Upper lobe of left lung (tissue), 6 donors: ENCODE measurements around the gene FAM240A. TPM values are rescaled to one million over a fixed set of nuclear protein-coding genes. Genes with fewer than 3 reads are reported as not detected.

Source experiments
- ATAC-seq, 2 donors: fragments of 200-7000 bp; cut with Tn5 transposase; one replicate each; pipeline ENCODE4 v1.9.1; 2022; ENCODE audit warnings: mild to moderate bottlenecking in 2 of 2, moderate library complexity in 2 of 2; ENCODE audit not compliant: low FRiP score in 2 of 2
- DNase-seq, 2 donors: peaks; one replicate each; pipeline ENCODE4 v3.0.0-alpha.2; 2019 to 2020
- H3K27ac ChIP-seq, 4 donors: fragments of 200-600 bp; sonication (generic); one replicate each; pipeline ENCODE4 v1.5.1; 2016 to 2019
- H3K27me3 ChIP-seq, 4 donors: fragments of 200-600 bp; sonication (generic); one replicate each; pipeline ENCODE4 v1.5.1; 2017 to 2019
- H3K36me3 ChIP-seq, 4 donors: fragments of 200-600 bp; sonication (generic); one replicate each; pipeline ENCODE4 v1.5.1; 2016 to 2019
- H3K4me1 ChIP-seq, 4 donors: fragments of 200-600 bp; sonication (generic); one replicate each; pipeline ENCODE4 v1.5.1; 2018 to 2019
- H3K4me3 ChIP-seq, 4 donors: fragments of 200-600 bp; sonication (generic); one replicate each; pipeline ENCODE4 v1.5.1; 2017 to 2019; ENCODE audit warnings: mild to moderate bottlenecking in 2 of 4, moderate library complexity in 1 of 4
- H3K9me3 ChIP-seq, 4 donors: fragments of 200-600 bp; sonication (generic); one replicate each; pipeline ENCODE4 v1.5.1; 2018 to 2019
- EP300 ChIP-seq, 4 donors: sonication (generic); formaldehyde crosslinking; IDR thresholded peaks; one replicate each; pipeline ENCODE4 v1.5.1; 2017; ENCODE audit warnings: antibody characterized with exemption in 4 of 4, control low read depth in 2 of 4
- POLR2A ChIP-seq, 4 donors: fragments of 450-650 bp; IDR thresholded peaks; one replicate each; pipeline ENCODE4 v1.5.1; 2016 to 2017; ENCODE audit warnings: antibody characterized with exemption in 4 of 4, mild to moderate bottlenecking in 2 of 4
- POLR2AphosphoS5 ChIP-seq, 2 donors: sonication (generic); formaldehyde crosslinking; IDR thresholded peaks; one replicate each; pipeline ENCODE4 v1.5.1; 2017; ENCODE audit warnings: antibody characterized with exemption in 2 of 2
- WGBS, 2 donors: methylation state at CpG; one replicate each; pipeline ENCODE4 v1.1.5; 2017 to 2018; 5-methylcytosine and 5-hydroxymethylcytosine counted together
- total RNA-seq, 6 donors: library from RNA; depleted of rRNA in 4 of 6; stranded (reverse); fragments of >200 nt in 4 of 6; gene quantifications; one replicate each; pipeline versions ENCODE4 v1.1.0 to v1.2.1, GENCODE V29; 2016 to 2021
- TF ChIP-seq, protein P1 (sequence below), 6 experiments: fragments of 450-650 bp in 4 of 6; fragments of 200-600 bp in 2 of 6; sonication (generic) in 2 of 6; IDR thresholded peaks; one replicate each; pipeline ENCODE4 v1.5.1; 2016 to 2019; ENCODE audit warnings: antibody characterized with exemption in 6 of 6
- donor health status: DM: no; HTN: no; CAD: no; lungs with moderate emphysema.
- donor health status: DM: no; HTN: yes; CAD: no; lungs with severe emphysema.

FAM240A gene
- total RNA-seq, 6 donors from 2014 or later, result not detected

DNA sequence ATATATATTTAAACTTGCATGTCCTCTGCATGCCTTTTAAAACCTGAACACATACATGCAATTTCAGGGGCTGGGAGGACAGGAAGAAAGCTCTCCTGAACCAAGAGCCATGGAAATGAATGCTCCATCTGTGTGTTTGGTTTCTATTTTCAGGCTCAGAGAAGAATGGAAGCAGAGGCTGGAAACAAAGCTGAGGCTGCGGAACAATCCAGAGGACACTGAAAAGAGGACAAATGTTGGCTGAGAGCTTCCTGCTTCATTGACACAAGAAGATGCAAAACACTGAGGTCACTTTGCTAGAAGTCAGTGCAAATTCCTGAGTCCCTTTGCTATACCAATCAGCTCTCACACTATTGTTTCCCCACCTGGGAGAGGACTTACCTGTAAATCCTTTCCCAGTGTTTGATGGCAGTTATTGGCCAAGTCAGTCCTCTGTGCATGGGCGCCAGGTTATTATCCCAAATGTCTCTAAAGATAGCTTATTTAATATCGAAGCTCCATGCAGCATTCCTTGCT, 12.7 kb downstream of the FAM240A start:
- ATAC-seq (no peak), DNase-seq (no peak)
- peaks cover 7 to 11% (median 8%) of the 10 kb centered on the region in 4 donors for H3K4me1 ChIP-seq
- H3K36me3 ChIP-seq, result no peaks in the 10 kb centered on the region
- no peak overlapping the region for H3K4me3 ChIP-seq
- H3K27ac ChIP-seq, result no peak overlapping the region
- WGBS, 2 donors, result 89 to 93% methylated on average over 3 of the region's 3 CpGs
- no peaks in the 10 kb centered on the region for H3K27me3 ChIP-seq
- TF ChIP-seq EP300 (IDR thresholded peaks at IDR 0.05) (no peak), POLR2A (IDR thresholded peaks at IDR 0.05) (no peak), POLR2AphosphoS5 (IDR thresholded peaks at IDR 0.05) (no peak)
- H3K9me3 ChIP-seq, result no peaks in the 10 kb centered on the region

DNA sequence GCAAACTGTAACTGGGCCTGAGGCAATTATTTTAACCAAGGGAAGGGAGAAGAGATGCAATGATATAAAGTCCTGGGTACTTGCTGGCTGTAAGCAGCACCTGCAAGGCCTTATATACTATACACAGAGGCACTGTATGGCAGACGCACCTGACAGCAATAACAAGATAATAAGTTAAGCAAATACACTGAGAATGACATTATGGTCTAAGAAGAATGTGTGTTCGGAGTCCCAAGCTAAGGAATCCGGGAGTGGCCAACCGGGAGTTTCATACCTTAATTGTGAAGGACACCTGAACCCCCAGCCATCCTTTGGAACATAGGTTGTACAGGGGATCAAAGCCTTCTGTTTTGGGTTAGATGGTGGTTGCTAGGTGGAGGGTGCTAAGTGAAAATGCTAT, 13.7 kb downstream of the FAM240A start:
- H3K27ac ChIP-seq, result no peak overlapping the region
- WGBS, 2 donors, result 86 to 90% methylated on average over 4 of the region's 4 CpGs
- no peak for DNase-seq
- no peak overlapping the region for H3K4me3 ChIP-seq
- no peaks in the 10 kb centered on the region for H3K36me3 ChIP-seq
- H3K4me1 ChIP-seq, result peaks cover 10 to 19% (median 12%) of the 10 kb centered on the region in 4 donors
- H3K27me3 ChIP-seq, result no peaks in the 10 kb centered on the region
- no peak for ATAC-seq
- no peaks in the 10 kb centered on the region for H3K9me3 ChIP-seq
- TF ChIP-seq, protein P1, sequence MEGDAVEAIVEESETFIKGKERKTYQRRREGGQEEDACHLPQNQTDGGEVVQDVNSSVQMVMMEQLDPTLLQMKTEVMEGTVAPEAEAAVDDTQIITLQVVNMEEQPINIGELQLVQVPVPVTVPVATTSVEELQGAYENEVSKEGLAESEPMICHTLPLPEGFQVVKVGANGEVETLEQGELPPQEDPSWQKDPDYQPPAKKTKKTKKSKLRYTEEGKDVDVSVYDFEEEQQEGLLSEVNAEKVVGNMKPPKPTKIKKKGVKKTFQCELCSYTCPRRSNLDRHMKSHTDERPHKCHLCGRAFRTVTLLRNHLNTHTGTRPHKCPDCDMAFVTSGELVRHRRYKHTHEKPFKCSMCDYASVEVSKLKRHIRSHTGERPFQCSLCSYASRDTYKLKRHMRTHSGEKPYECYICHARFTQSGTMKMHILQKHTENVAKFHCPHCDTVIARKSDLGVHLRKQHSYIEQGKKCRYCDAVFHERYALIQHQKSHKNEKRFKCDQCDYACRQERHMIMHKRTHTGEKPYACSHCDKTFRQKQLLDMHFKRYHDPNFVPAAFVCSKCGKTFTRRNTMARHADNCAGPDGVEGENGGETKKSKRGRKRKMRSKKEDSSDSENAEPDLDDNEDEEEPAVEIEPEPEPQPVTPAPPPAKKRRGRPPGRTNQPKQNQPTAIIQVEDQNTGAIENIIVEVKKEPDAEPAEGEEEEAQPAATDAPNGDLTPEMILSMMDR (IDR thresholded peaks at IDR 0.05), result no peak
- TF ChIP-seq EP300 (IDR thresholded peaks at IDR 0.05) (no peak), POLR2AphosphoS5 (IDR thresholded peaks at IDR 0.05) (no peak), POLR2A (IDR thresholded peaks at IDR 0.05) (no peak)

DNA sequence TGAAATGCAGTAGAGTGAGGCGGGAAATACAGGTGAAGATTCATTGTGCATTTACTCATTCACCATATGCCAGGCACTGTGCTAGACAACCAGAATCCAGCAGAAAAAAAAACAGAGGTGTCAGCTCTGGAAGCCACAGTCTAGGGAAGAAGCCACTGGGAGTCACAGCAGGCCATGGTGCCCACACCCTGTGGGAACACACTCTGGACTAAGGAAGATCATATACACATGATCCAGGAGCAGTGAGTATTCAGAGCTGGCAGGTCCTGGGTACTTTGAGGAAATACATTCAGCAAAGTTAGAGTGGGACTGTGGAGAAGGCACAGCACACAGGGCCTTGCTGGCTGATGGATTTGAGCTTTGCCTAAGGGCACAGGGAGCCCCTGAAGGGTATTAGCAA, 14.8 kb downstream of the FAM240A start:
- no peaks in the 10 kb centered on the region for H3K9me3 ChIP-seq
- peaks cover 10 to 19% (median 12%) of the 10 kb centered on the region in 4 donors for H3K4me1 ChIP-seq
- 100% methylated on average over 1 of the region's 1 CpG for WGBS, 2 donors
- H3K27me3 ChIP-seq, result no peaks in the 10 kb centered on the region
- H3K36me3 ChIP-seq, result no peaks in the 10 kb centered on the region
- no peak overlapping the region for H3K27ac ChIP-seq
- no peak for ATAC-seq
- TF ChIP-seq POLR2A (IDR thresholded peaks at IDR 0.05) (no peak), EP300 (IDR thresholded peaks at IDR 0.05) (no peak), POLR2AphosphoS5 (IDR thresholded peaks at IDR 0.05) (no peak)
- TF ChIP-seq, protein P1 (IDR thresholded peaks at IDR 0.05), result no peak
- DNase-seq, result no peak
- H3K4me3 ChIP-seq, result no peak overlapping the region

DNA sequence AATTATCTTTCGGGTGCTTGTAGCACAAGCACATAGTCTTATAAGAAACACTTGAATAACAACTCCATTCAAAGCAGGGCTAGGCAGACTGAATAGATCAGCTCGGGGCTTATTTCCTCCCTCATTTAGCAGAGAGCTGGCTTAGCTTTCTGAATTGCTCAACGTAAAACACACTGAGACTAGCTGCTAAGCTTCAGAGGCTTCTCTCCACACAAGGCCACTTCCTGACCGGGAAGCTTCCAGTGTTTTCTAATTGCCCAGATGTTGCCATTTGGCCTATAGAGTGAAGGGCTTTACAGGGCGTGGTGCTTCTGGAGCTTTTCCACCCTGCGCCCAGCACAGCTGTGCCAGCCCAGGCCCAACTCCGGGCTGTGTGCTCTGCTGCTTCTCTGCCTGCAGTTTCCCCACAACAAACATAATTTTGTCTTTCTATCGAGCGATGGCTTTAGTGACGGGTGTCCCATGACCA, 16.6 kb downstream of the FAM240A start:
- peak overlapping the region; percentile 23 to 76 (median 60) for H3K27ac ChIP-seq
- ATAC-seq (peak in 1 of 2 donors; percentile 55), DNase-seq (peak in 1 of 2 donors; percentile 50)
- no peak overlapping the region for H3K4me3 ChIP-seq
- TF ChIP-seq POLR2A (IDR thresholded peaks at IDR 0.05), result no peak
- TF ChIP-seq EP300 (IDR thresholded peaks at IDR 0.05), result no peak
- TF ChIP-seq, protein P1 (IDR thresholded peaks at IDR 0.05), result no peak
- no peak for TF ChIP-seq POLR2AphosphoS5 (IDR thresholded peaks at IDR 0.05)
- H3K9me3 ChIP-seq, result no peaks in the 10 kb centered on the region
- H3K36me3 ChIP-seq, result no peaks in the 10 kb centered on the region
- WGBS, 2 donors, result 69 to 73% methylated on average over 10 of the region's 10 CpGs
- no peaks in the 10 kb centered on the region for H3K27me3 ChIP-seq
- H3K4me1 ChIP-seq, result peaks cover 10 to 19% (median 12%) of the 10 kb centered on the region in 4 donors

DNA sequence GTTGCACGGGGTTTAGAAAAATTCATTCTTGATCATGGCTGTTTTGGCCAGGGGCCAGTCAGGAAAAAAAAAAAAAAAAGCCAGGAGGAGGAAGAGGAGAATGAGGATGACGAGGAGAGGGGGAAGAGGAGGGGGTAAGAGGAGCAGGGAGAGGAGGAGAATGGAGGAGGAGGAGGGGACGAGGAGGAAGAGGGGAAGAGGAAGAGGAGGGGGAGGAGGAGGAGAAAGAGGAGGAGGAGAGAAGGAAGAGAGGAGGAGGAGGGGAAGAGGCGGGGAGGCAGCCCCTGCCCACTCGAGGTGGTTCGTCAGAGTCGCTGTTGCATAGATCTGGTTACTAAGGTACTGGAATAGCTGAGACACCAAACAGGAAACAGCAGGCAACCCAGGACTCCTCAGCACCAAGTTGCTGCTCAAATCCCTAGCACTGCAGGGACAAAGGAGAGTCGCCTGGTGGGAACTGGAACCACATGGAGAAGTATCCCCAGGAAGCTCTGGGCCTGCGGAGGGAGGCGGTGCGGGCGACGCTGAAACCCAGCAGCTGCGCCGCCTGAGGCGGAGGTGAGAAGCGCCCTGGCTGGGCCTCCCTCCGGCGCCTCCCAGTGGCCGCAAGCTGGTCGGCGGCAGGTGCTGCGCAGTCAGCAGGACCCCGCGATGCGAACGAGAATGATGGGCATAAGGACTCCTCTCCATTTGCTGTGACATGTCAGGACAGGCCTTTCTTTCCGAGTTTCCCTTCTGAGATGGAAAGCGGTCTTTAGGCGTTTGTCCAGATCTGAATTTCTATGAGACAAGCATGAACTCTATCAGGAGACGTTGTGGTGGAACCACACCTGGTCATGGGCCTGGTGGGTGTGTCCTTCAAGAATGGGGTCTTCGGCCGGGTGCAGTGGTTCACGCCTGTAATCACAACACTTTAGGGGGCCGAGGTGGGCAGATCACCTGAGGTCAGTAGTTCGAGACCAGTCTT, 17.5 kb downstream of the FAM240A start:
- DNase-seq (peak; percentile 78 to 94), ATAC-seq (peak; percentile 93 to 95)
- no peaks in the 10 kb centered on the region for H3K27me3 ChIP-seq
- H3K27ac ChIP-seq, result peak overlapping the region; percentile 23 to 76 (median 60)
- peak overlapping the region in 3 of 4 donors; percentile 18 to 33 (median 29) for H3K4me3 ChIP-seq
- H3K4me1 ChIP-seq, result peaks cover 10 to 19% (median 12%) of the 10 kb centered on the region in 4 donors
- WGBS, 2 donors, result 5 to 11% methylated on average over 12 to 36 of the region's 36 CpGs
- TF ChIP-seq, protein P1 (IDR thresholded peaks at IDR 0.05), result peak; percentile 96 to 99 (median 98)
- TF ChIP-seq POLR2AphosphoS5 (IDR thresholded peaks at IDR 0.05) (peak; percentile 26 to 27), EP300 (IDR thresholded peaks at IDR 0.05) (no peak), POLR2A (IDR thresholded peaks at IDR 0.05) (no peak)
- no peaks in the 10 kb centered on the region for H3K36me3 ChIP-seq
- H3K9me3 ChIP-seq, result no peaks in the 10 kb centered on the region
